ENCODE measurements around the gene KRT82. TPM values are rescaled to one million over a fixed set of nuclear protein-coding genes. Genes with fewer than 3 reads are reported as not detected.

The KRT82 gene
- total RNA-seq, 1 donor from 2014 or later: not detected

DNA sequence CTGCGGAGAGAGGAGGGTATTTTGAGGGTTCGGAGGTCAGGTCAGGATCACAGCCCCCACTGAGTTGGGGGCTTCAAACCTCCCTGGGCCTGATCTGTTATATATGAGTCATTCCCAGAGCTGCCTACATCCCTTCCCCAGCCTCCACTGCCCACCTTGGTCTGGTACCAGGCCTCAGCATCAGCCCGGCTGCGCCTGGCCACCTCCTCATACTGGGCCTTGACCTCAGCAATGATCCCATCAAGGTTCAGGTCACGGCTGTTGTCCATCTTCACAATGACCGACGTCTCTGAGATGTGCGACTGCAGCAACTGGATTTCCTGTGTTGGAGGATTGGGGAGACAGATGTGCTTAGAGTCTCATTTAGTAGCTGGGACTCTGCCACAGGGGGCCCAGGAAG is 24.9 kb downstream of the KRT82 start:
- H3K4me3 Mint-ChIP-seq (ENCODE audit: low read depth): no peak overlapping the region
- H3K4me1 Mint-ChIP-seq (ENCODE audit: low read depth): no peaks in the 10 kb centered on the region
- TF ChIP-seq, protein P1, sequence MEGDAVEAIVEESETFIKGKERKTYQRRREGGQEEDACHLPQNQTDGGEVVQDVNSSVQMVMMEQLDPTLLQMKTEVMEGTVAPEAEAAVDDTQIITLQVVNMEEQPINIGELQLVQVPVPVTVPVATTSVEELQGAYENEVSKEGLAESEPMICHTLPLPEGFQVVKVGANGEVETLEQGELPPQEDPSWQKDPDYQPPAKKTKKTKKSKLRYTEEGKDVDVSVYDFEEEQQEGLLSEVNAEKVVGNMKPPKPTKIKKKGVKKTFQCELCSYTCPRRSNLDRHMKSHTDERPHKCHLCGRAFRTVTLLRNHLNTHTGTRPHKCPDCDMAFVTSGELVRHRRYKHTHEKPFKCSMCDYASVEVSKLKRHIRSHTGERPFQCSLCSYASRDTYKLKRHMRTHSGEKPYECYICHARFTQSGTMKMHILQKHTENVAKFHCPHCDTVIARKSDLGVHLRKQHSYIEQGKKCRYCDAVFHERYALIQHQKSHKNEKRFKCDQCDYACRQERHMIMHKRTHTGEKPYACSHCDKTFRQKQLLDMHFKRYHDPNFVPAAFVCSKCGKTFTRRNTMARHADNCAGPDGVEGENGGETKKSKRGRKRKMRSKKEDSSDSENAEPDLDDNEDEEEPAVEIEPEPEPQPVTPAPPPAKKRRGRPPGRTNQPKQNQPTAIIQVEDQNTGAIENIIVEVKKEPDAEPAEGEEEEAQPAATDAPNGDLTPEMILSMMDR (IDR thresholded peaks at IDR 0.05; ENCODE audit: unreplicated experiment): no peak
- H3K9me3 Mint-ChIP-seq (ENCODE audit: low read depth): no peaks in the 10 kb centered on the region
- no peaks in the 10 kb centered on the region for H3K36me3 Mint-ChIP-seq (ENCODE audit: insufficient read depth)
- peaks cover 55% of the 10 kb centered on the region for H3K27me3 Mint-ChIP-seq
- H3K27ac Mint-ChIP-seq: no peak overlapping the region
- no peak for DNase-seq (ENCODE audit: low spot score, unreplicated experiment)

DNA sequence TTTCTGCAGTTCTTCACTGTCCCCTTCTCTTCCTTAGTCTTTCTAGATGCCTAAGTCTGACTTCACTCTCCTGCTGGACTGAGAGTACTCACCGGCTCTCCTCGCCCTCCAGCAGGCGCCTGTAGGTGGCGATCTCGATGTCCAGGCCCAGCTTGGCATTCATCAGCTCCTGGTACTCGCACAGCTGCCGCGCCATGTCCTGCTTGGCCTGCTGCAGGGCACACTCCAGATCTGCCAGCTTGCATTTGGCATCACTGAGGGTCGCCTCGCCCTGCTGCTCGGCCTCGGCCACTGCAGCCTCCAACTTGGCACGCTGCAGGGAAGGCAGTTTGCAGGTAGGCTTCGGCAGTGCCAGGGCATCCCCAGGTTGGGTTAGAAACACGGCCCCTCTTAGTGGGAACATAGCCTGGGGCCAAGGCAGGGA is 25.9 kb downstream of the KRT82 start:
- Mint-ChIP-seq H3K27ac (no peak overlapping the region), H3K36me3 (ENCODE audit: insufficient read depth) (no peaks in the 10 kb centered on the region), H3K27me3 (peaks cover 64% of the 10 kb centered on the region), H3K4me3 (ENCODE audit: low read depth) (no peak overlapping the region), H3K9me3 (ENCODE audit: low read depth) (no peaks in the 10 kb centered on the region), H3K4me1 (ENCODE audit: low read depth) (peaks cover 4% of the 10 kb centered on the region)
- DNase-seq (ENCODE audit: low spot score, unreplicated experiment): no peak
- TF ChIP-seq, protein P1 (IDR thresholded peaks at IDR 0.05; ENCODE audit: unreplicated experiment): peak; percentile 52

DNA sequence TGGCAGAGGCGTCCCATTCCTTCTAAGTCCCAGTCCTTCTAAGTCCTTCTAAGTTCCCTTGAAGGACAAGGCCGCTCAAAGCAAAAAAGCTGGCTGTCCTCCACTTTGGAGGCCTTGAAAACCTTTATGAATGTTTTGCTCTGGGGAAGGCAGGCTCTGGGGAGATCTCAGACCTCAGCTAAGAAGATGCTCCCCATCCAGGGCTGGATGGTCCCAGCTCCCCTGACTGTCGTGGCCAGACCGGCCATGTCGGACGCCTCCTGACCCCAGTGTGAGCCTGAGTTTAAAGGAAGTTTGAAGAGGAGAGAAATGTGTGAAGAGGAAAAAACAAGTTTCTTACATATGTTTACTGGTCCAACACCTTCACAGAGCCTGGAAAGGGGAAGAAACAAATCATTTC is 26.6 kb downstream of the KRT82 start:
- TF ChIP-seq, protein P1 (IDR thresholded peaks at IDR 0.05; ENCODE audit: unreplicated experiment): no peak
- no peaks in the 10 kb centered on the region for H3K9me3 Mint-ChIP-seq (ENCODE audit: low read depth)
- no peaks in the 10 kb centered on the region for H3K36me3 Mint-ChIP-seq (ENCODE audit: insufficient read depth)
- DNase-seq (ENCODE audit: low spot score, unreplicated experiment): no peak
- H3K4me3 Mint-ChIP-seq (ENCODE audit: low read depth): no peak overlapping the region
- H3K27ac Mint-ChIP-seq: no peak overlapping the region
- peaks cover 5% of the 10 kb centered on the region for H3K4me1 Mint-ChIP-seq (ENCODE audit: low read depth)
- H3K27me3 Mint-ChIP-seq: peaks cover 65% of the 10 kb centered on the region

DNA sequence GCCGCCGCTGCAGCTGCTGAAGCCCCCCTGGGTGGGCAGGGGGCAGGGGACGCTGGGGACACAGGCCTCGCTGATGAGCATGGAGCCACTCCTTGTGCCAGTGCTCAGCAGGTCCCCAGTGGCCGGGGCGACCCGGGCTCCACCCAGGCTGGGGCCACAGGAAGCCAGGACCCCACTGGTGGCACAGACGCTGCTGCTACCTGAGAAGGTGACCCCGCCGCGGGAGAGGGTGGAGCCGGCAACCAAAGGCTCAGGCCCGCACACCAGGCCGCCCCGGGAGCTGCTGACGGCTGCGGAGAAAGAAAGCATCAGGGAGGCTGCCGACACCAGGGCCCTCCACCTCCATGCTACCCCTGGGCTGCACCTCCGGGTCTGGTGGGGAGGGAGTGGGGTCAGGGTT is 28.0 kb downstream of the KRT82 start:
- Mint-ChIP-seq H3K27me3 (peaks cover 60% of the 10 kb centered on the region), H3K4me3 (ENCODE audit: low read depth) (no peak overlapping the region), H3K9me3 (ENCODE audit: low read depth) (no peaks in the 10 kb centered on the region), H3K36me3 (ENCODE audit: insufficient read depth) (no peaks in the 10 kb centered on the region), H3K4me1 (ENCODE audit: low read depth) (peaks cover 5% of the 10 kb centered on the region), H3K27ac (no peak overlapping the region)
- TF ChIP-seq, protein P1 (IDR thresholded peaks at IDR 0.05; ENCODE audit: unreplicated experiment): no peak
- DNase-seq (ENCODE audit: low spot score, unreplicated experiment): no peak

DNA sequence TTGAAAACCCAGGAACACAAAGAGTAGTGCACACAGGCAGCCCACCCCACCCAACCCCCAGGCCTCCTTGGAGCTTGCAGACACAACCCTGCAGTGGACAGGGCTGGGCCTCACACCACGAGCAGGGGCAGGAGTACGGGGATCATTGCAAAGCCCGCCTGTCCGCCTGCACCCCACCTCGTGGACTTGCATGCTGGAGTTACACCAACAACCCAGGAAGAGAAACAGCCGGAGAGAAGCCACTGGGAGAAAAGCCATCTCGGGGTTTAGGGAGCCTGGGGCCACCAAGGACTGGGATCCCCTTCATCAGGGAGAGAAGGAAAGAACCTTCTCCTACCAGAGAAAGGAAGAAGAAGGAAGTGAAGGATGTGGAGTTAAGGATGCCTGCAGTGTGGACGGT is 28.9 kb downstream of the KRT82 start:
- Mint-ChIP-seq H3K27me3 (peaks cover 54% of the 10 kb centered on the region), H3K4me3 (ENCODE audit: low read depth) (no peak overlapping the region), H3K9me3 (ENCODE audit: low read depth) (no peaks in the 10 kb centered on the region), H3K36me3 (ENCODE audit: insufficient read depth) (no peaks in the 10 kb centered on the region), H3K27ac (no peak overlapping the region), H3K4me1 (ENCODE audit: low read depth) (peaks cover 5% of the 10 kb centered on the region)
- DNase-seq (ENCODE audit: low spot score, unreplicated experiment): no peak
- TF ChIP-seq, protein P1 (IDR thresholded peaks at IDR 0.05; ENCODE audit: unreplicated experiment): no peak
